ENCODE measurements around the gene CD99L2. TPM values are rescaled to one million over a fixed set of nuclear protein-coding genes. Genes with fewer than 3 reads are reported as not detected.

The CD99L2 gene
- total RNA-seq, 1 donor from 2014 or later = 30.8 TPM

GRCh38 chrX:150845091-150845490, 53.4 kb downstream of the CD99L2 start:
- no peak for TF ChIP-seq CTCF (IDR thresholded peaks at IDR 0.05; ENCODE audit: unreplicated experiment)
- no peak for DNase-seq (ENCODE audit: low spot score in 2 of 2, unreplicated experiment in 2 of 2)
- H3K4me1 Mint-ChIP-seq = peaks cover 9% of the 10 kb centered on the region
- no peak overlapping the region for H3K4me3 Mint-ChIP-seq
- no peaks in the 10 kb centered on the region for H3K36me3 Mint-ChIP-seq
- no peak overlapping the region for H3K27ac Mint-ChIP-seq
- peaks cover 16% of the 10 kb centered on the region for H3K9me3 Mint-ChIP-seq
- no peaks in the 10 kb centered on the region for H3K27me3 Mint-ChIP-seq (ENCODE audit: low read depth)

GRCh38 chrX:150844016-150844415, 54.5 kb downstream of the CD99L2 start:
- Mint-ChIP-seq H3K4me3 (no peak overlapping the region), H3K27ac (no peak overlapping the region), H3K27me3 (ENCODE audit: low read depth) (no peaks in the 10 kb centered on the region), H3K36me3 (no peaks in the 10 kb centered on the region), H3K4me1 (peaks cover 9% of the 10 kb centered on the region), H3K9me3 (peaks cover 20% of the 10 kb centered on the region)
- TF ChIP-seq CTCF (IDR thresholded peaks at IDR 0.05; ENCODE audit: unreplicated experiment) = no peak
- DNase-seq (ENCODE audit: low spot score in 2 of 2, unreplicated experiment in 2 of 2) = no peak

GRCh38 chrX:150842198-150842685, 56.2 kb downstream of the CD99L2 start:
- no peak for TF ChIP-seq CTCF (IDR thresholded peaks at IDR 0.05; ENCODE audit: unreplicated experiment)
- no peaks in the 10 kb centered on the region for H3K27me3 Mint-ChIP-seq (ENCODE audit: low read depth)
- peaks cover 21% of the 10 kb centered on the region for H3K9me3 Mint-ChIP-seq
- H3K27ac Mint-ChIP-seq = no peak overlapping the region
- no peak overlapping the region for H3K4me3 Mint-ChIP-seq
- no peaks in the 10 kb centered on the region for H3K36me3 Mint-ChIP-seq
- no peak for DNase-seq (ENCODE audit: low spot score in 2 of 2, unreplicated experiment in 2 of 2)
- H3K4me1 Mint-ChIP-seq = peaks cover 9% of the 10 kb centered on the region

- no peak overlapping the region for H3K27ac Mint-ChIP-seq
- H3K9me3 Mint-ChIP-seq = peaks cover 21% of the 10 kb centered on the region
- no peak for TF ChIP-seq CTCF (IDR thresholded peaks at IDR 0.05; ENCODE audit: unreplicated experiment)
- no peak overlapping the region for H3K4me3 Mint-ChIP-seq
- no peak for DNase-seq (ENCODE audit: low spot score in 2 of 2, unreplicated experiment in 2 of 2)
- H3K36me3 Mint-ChIP-seq = no peaks in the 10 kb centered on the region
- H3K4me1 Mint-ChIP-seq = peaks cover 9% of the 10 kb centered on the region
- H3K27me3 Mint-ChIP-seq (ENCODE audit: low read depth) = no peaks in the 10 kb centered on the region
Measured at GRCh38 chrX:150841456-150842197, 56.8 kb downstream of the CD99L2 start.

GRCh38 chrX:150837845-150838244, 60.6 kb downstream of the CD99L2 start:
- peaks cover 9% of the 10 kb centered on the region for H3K36me3 Mint-ChIP-seq
- DNase-seq (ENCODE audit: low spot score in 2 of 2, unreplicated experiment in 2 of 2) = no peak
- H3K27me3 Mint-ChIP-seq (ENCODE audit: low read depth) = no peaks in the 10 kb centered on the region
- H3K27ac Mint-ChIP-seq = no peak overlapping the region
- TF ChIP-seq CTCF (IDR thresholded peaks at IDR 0.05; ENCODE audit: unreplicated experiment) = no peak
- H3K4me1 Mint-ChIP-seq = no peaks in the 10 kb centered on the region
- H3K4me3 Mint-ChIP-seq = no peak overlapping the region
- H3K9me3 Mint-ChIP-seq = peaks cover 32% of the 10 kb centered on the region
